Heart left ventricle (tissue), 13 donors: ENCODE data around the gene TMEM184B.

Experiments
- POLR2A ChIP-seq, 2 donors: fragments of 450-650 bp; IDR thresholded peaks; one replicate each; pipeline ENCODE4 v1.6.1; 2017; ENCODE audit warnings: antibody characterized with exemption in 2 of 2, mild to moderate bottlenecking in 2 of 2, moderate library complexity in 2 of 2
- TF ChIP-seq, protein P1 (sequence below), 12 donors: fragments of 200-600 bp; sonication (generic) in 4 of 12; IDR thresholded peaks; one replicate each; pipeline versions ENCODE4 v1.5.0 to v1.8.0; 2018 to 2022; ENCODE audit warnings: antibody characterized with exemption in 12 of 12, mild to moderate bottlenecking in 5 of 12
- donor health status: ischemic (EF 13 %, LVEDD 7.1; RV severe dilation, severe dysfunction).
- donor health status: DM: no; HTN: yes; CAD: no.
- donor health status: DM: no; HTN: no; CAD: no.
- donor health status: ischemic (EF 25% LVEDD 6.9; RV normal size, moderate dysfunction).
- donor health status: ischemic (EF 25% LVEDD 5.7; RV mildly dilated, moderate dysfunction).
- donor health status: ischemic (EF 35%, LVEDD 5.7; RV mildly dilated, moderate dysfunction).
- donor health status: nonischemic (EF 11% LVEDD 7.7; RV severe dilation, severe dysfunction).
- donor health status: DM: yes; HTN: yes; CAD: no.
- donor health status: PGD.
- donor health status: ischemic (EF 29% LVEDD 5.4; RV normal size, mild dysfunction).
- donor health status: nonischemic (EF 23%, LVEDD 6.1; RV moderate dilation, normal function).

DNA sequence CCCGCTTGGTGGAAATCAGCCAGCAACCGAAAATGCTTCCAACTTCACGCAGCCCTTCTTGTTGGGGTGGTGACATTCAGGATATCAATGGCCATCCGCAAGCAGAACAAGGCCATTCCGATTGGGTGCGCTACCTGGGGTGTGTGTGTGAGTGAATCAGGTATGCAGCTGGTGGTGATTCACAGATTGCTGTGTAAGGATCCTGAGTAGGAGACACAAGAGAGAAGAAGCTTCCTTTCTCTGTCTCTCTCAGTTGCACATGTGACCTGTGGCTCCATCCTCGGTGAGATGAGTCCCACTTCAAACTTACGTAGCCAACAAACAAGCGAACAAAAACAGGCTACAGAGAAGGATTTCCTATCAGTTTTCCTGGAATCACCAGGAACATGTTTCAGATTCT is 9.6 kb upstream of the TMEM184B start:
- TF ChIP-seq, protein P1, sequence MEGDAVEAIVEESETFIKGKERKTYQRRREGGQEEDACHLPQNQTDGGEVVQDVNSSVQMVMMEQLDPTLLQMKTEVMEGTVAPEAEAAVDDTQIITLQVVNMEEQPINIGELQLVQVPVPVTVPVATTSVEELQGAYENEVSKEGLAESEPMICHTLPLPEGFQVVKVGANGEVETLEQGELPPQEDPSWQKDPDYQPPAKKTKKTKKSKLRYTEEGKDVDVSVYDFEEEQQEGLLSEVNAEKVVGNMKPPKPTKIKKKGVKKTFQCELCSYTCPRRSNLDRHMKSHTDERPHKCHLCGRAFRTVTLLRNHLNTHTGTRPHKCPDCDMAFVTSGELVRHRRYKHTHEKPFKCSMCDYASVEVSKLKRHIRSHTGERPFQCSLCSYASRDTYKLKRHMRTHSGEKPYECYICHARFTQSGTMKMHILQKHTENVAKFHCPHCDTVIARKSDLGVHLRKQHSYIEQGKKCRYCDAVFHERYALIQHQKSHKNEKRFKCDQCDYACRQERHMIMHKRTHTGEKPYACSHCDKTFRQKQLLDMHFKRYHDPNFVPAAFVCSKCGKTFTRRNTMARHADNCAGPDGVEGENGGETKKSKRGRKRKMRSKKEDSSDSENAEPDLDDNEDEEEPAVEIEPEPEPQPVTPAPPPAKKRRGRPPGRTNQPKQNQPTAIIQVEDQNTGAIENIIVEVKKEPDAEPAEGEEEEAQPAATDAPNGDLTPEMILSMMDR (IDR thresholded peaks at IDR 0.05): no peak
- no peak for TF ChIP-seq POLR2A (IDR thresholded peaks at IDR 0.05)
